Measurements from ENCODE around the gene MORN4.

GRCh38 chr10:97679594-97679993 lies 46.3 kb upstream of the MORN4 start:
- no peak for TF ChIP-seq CTCF (IDR thresholded peaks at IDR 0.05)
- TF ChIP-seq POLR2A (IDR thresholded peaks at IDR 0.05): no peak
